Retinal pigment epithelial cell (primary cell): ENCODE results near the gene RGS5.
A peak's percentile ranks its signal among the peaks of the same experiment; 100 is the strongest.

Experiments
- DNase-seq: peaks from one replicate; pipeline ENCODE4 v3.0.0-alpha.2; 2010; ENCODE audit warnings: low read depth
- H3K4me3 ChIP-seq: 2 replicates; pipeline ENCODE4 v1.5.1; 2011; ENCODE audit warnings: mild to moderate bottlenecking, low read length, control low read depth, moderate library complexity
- CTCF ChIP-seq: conservative IDR thresholded peaks from 2 replicates; pipeline ENCODE4 v1.5.1; 2011; ENCODE audit warnings: low read depth, low read length, control low read depth, inconsistent platforms

RGS5 gene

GRCh38 chr1:163170975-163171676 lies 31.6 kb downstream of the RGS5 start:
- TF ChIP-seq CTCF = peak; percentile 66
- no peak overlapping the region for H3K4me3 ChIP-seq
- DNase-seq = no peak

- no peak for TF ChIP-seq CTCF
- no peak overlapping the region for H3K4me3 ChIP-seq
- DNase-seq = peak; percentile 30
Observed at GRCh38 chr1:163170331-163170730, 32.4 kb downstream of the RGS5 start.

GRCh38 chr1:163169553-163169952 lies 33.2 kb downstream of the RGS5 start:
- DNase-seq = no peak

GRCh38 chr1:163168053-163168452 lies 34.7 kb downstream of the RGS5 start:
- TF ChIP-seq CTCF = no peak
- DNase-seq = peak; percentile 90

More at GRCh38 chr1:163169553-163169952, 33.2 kb downstream of the RGS5 start:
- no peak for TF ChIP-seq CTCF
- H3K4me3 ChIP-seq = no peak overlapping the region

GRCh38 chr1:163166886-163167555 lies 35.7 kb downstream of the RGS5 start:
- no peak for DNase-seq
- no peak for TF ChIP-seq CTCF
- no peak overlapping the region for H3K4me3 ChIP-seq

More at GRCh38 chr1:163168053-163168452, 34.7 kb downstream of the RGS5 start:
- H3K4me3 ChIP-seq = no peak overlapping the region

- TF ChIP-seq CTCF = no peak
- DNase-seq = no peak
- no peak overlapping the region for H3K4me3 ChIP-seq
Observed at GRCh38 chr1:163165119-163165518, 37.6 kb downstream of the RGS5 start.
